GM12865 (cell line): ENCODE data around the gene TMTC3.

Experiments used
- DNase-seq: peaks from one replicate; pipeline ENCODE4 v3.0.0; 2010; ENCODE audit warnings: low read depth
- H3K4me3 ChIP-seq: 2 replicates; pipeline ENCODE4 v1.5.1; 2011; ENCODE audit warnings: mild to moderate bottlenecking, low read depth, low read length, control low read depth
- TF ChIP-seq, protein P1 (sequence below): IDR thresholded peaks from 2 replicates; pipeline ENCODE4 v1.5.1; 2011; ENCODE audit warnings: low read length, control low read depth, low read depth, inconsistent platforms; ENCODE audit not compliant: insufficient read depth; ENCODE audit errors: missing control alignments

Gene TMTC3

DNA sequence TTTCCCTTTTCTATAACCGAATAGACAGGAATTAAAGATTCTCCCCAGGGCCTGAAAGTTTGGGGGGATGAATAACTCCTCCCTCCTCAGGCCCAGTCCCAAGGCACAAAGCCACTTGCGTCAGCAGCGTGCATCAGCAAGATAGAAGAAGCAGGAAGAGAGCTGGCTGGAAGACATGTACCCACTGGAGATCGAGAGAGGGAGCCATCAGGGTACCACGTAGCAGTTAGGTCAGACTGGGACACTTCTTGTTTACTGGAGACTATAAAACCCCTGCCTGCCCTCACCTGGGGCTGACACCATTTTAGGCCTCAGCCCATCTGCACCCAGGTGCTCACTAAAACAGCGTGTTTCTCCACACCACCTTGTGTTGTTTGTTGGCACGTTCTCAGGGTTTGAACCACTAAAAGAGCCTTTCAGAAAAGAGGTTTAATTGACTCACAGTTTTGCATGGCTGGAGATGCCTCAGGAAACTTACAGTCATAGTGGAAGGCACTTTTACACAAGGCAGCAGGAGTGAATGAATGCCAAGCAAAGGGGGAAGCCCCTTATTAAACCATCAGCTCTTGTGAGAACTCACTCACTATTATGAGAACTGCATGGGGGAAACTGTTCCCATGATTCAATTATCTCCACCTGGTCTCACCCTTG, 93.2 kb downstream of the TMTC3 start:
- TF ChIP-seq, protein P1, sequence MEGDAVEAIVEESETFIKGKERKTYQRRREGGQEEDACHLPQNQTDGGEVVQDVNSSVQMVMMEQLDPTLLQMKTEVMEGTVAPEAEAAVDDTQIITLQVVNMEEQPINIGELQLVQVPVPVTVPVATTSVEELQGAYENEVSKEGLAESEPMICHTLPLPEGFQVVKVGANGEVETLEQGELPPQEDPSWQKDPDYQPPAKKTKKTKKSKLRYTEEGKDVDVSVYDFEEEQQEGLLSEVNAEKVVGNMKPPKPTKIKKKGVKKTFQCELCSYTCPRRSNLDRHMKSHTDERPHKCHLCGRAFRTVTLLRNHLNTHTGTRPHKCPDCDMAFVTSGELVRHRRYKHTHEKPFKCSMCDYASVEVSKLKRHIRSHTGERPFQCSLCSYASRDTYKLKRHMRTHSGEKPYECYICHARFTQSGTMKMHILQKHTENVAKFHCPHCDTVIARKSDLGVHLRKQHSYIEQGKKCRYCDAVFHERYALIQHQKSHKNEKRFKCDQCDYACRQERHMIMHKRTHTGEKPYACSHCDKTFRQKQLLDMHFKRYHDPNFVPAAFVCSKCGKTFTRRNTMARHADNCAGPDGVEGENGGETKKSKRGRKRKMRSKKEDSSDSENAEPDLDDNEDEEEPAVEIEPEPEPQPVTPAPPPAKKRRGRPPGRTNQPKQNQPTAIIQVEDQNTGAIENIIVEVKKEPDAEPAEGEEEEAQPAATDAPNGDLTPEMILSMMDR: no peak
- peak; percentile 32 for DNase-seq
- H3K4me3 ChIP-seq: no peak overlapping the region

- peak; percentile 6 for DNase-seq
- H3K4me3 ChIP-seq: no peak overlapping the region
- TF ChIP-seq, protein P1: no peak
Measured at GRCh38 chr12:88237954-88238353, 95.8 kb downstream of the TMTC3 start.

GRCh38 chr12:88238406-88238805, 96.3 kb downstream of the TMTC3 start:
- DNase-seq: no peak
- TF ChIP-seq, protein P1: no peak
- H3K4me3 ChIP-seq: no peak overlapping the region

DNA sequence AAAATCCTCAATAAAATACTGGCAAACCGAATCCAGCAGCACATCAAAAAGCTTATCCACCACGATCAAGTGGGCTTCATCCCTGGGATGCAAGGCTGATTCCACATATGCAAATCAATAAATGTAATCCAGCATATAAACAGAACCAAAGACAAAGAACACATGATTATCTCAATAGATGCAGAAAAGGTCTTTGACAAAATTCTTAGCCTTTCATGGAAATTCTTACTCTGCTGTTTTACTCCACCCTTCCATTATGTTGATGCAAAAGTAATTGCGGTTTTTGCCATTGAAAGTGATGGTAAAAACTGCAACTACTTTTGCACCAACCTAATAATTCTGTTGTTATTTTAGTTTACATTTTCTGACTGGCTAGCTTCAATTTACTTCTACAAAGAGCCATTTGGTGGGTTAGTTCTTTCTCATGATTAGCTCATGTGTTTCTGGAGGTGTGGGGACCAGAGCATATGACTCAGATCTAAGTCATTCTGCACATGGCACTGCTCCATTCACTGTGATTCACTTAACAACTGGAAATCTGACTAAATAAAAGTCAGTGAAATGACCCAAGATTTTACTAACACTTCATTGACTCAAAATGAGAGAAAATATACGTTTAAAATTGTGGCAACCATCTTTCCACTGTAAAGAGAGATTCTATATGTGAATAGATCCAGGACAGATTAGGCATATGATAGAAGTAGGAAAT, 99.9 kb downstream of the TMTC3 start:
- no peak overlapping the region for H3K4me3 ChIP-seq
- DNase-seq: peak; percentile 16
- TF ChIP-seq, protein P1: no peak

- DNase-seq: peak; percentile 2
- H3K4me3 ChIP-seq: no peak overlapping the region
- TF ChIP-seq, protein P1: no peak
Measured at GRCh38 chr12:88242571-88242925, 100.4 kb downstream of the TMTC3 start.

- H3K4me3 ChIP-seq: no peak overlapping the region
- DNase-seq: no peak
- TF ChIP-seq, protein P1: no peak
Measured at GRCh38 chr12:88242939-88243338, 100.8 kb downstream of the TMTC3 start.
